Aorta (tissue), 5 donors: ENCODE measurements around the gene SALL2. TPM values are rescaled to one million over a fixed set of nuclear protein-coding genes. Genes with fewer than 3 reads are reported as not detected.

Experiments used
- ATAC-seq: fragments of 200-7000 bp; cut with Tn5 transposase; one replicate; pipeline ENCODE4 v1.9.1; 2022; ENCODE audit warnings: moderate library complexity; ENCODE audit not compliant: low FRiP score
- DNase-seq, 2 donors: peaks; one replicate each; pipeline ENCODE4 v3.0.0-alpha.2; 2020
- H3K27ac ChIP-seq, 2 donors: one replicate each; pipeline ENCODE4 v1.5.1; 2013; ENCODE audit warnings: low read length in 2 of 2, mild to moderate bottlenecking in 2 of 2, moderate library complexity in 2 of 2, control low read depth in 1 of 2, inconsistent platforms in 1 of 2, low read depth in 1 of 2
- H3K27me3 ChIP-seq, 2 donors: one replicate each; pipeline ENCODE4 v1.6.1; 2013; ENCODE audit warnings: control low read depth in 1 of 2, low read length in 1 of 2, mild to moderate bottlenecking in 1 of 2, moderate library complexity in 1 of 2; ENCODE audit not compliant: insufficient read depth in 2 of 2, control insufficient read depth in 1 of 2
- H3K36me3 ChIP-seq, 2 donors: one replicate each; pipeline ENCODE4 v1.6.1; 2013; ENCODE audit warnings: control low read depth in 1 of 2, low read length in 1 of 2, mild to moderate bottlenecking in 1 of 2; ENCODE audit not compliant: insufficient read depth in 2 of 2, control insufficient read depth in 1 of 2
- H3K4me1 ChIP-seq, 2 donors: one replicate each; pipeline ENCODE4 v1.6.1; 2013; ENCODE audit warnings: low read length in 2 of 2, control low read depth in 1 of 2, mild to moderate bottlenecking in 1 of 2, moderate library complexity in 1 of 2; ENCODE audit not compliant: insufficient read depth in 2 of 2, control insufficient read depth in 1 of 2
- H3K4me3 ChIP-seq, 2 donors: one replicate each; pipeline ENCODE4 v1.5.1; 2013; ENCODE audit warnings: low read length in 2 of 2, control low read depth in 1 of 2, mild to moderate bottlenecking in 1 of 2
- H3K9me3 ChIP-seq: one replicate; pipeline ENCODE4 v1.6.1; 2013; ENCODE audit warnings: mild to moderate bottlenecking, low read length; ENCODE audit not compliant: control insufficient read depth
- WGBS, 2 donors: extraction: QIAGEN DNeasy Blood & Tissue Kit; methylation state at CpG; one replicate each; pipeline ENCODE4 v1.1.7; 2013; 5-methylcytosine and 5-hydroxymethylcytosine counted together
- intact Hi-C, 2 donors: fragments of 100-400 bp; cut with DNase I; formaldehyde crosslinking; loops; one replicate each; pipeline versions ENCODE4 v1.14.2 to v1.15.0; 2022
- polyA plus RNA-seq, 2 donors: library from polyadenylated mRNA; stranded (reverse); fragments of 200-250 nt; gene quantifications; one replicate each; pipeline ENCODE4 v1.2.3, GENCODE V29; 2013
- total RNA-seq, 2 donors: library from RNA; stranded (reverse); fragmentation: NEBNext Ultra II Directional; extraction: Animal tissue kit (Norgen Biotek cat#: 25700); gene quantifications; one replicate each; pipeline ENCODE4 v1.2.1, GENCODE V29; 2021
- donor health status: healthy with polysubstance abuse.
- donor health status: Bipolar disorder and iron deficiency.
- donor health status: DM: no; HTN: no; CAD: no.
- donor health status: DM: no; HTN: no; CAD: no.
- donor health status: DM: yes; HTN: yes; CAD: no.

Gene SALL2
- total and polyA plus RNA-seq, 4 donors, result 4.1 to 12.2 (median 8.1) TPM

DNA sequence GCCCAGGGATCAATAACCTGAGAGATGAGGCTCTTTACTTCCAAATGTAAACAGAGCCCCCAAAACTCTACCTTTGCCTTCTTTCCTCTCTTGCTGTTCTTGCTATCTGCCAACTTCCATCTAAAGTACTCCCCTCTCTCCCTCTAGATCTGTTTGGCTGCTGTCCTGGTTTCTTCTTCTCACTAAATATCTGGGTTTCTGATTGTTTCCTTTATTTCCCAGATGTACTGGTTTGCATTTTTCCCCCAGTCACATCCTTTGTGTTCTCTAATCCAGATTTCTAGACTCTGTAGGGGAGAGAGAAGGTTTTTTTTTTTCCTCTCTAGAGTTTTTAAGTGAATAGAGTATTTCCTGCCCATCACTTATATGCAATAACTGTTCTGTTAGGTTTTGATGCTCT, 7.1 kb upstream of the SALL2 start:
- intact Hi-C loops, result no loop called here
- H3K27me3 ChIP-seq, result peaks cover 0 to 2% of the 10 kb centered on the region in 2 donors
- H3K4me3 ChIP-seq, result no peak overlapping the region
- H3K4me1 ChIP-seq, result no peaks in the 10 kb centered on the region
- ATAC-seq (no peak), DNase-seq (no peak)
- no peaks in the 10 kb centered on the region for H3K36me3 ChIP-seq
- no peak overlapping the region for H3K27ac ChIP-seq
- H3K9me3 ChIP-seq, result no peaks in the 10 kb centered on the region

DNA sequence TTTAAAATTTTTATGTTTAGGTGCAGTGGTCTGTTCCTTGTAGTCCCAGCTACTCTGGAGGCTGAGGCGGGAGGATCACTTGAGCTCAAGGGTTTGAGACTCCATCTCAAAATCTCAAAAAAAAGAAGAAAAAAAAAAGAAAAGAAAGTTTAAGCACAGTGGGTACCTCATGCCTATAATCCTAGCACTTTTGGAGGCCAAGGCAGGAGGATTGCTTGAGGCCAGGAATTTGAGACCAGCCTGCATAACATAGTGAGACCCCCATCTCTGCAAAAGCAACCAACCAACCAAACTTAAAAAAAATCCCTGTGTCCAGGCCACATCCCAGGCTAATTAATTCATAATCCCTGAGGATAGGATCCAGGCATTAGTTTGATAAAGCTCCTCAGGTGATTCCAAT, 3.4 kb upstream of the SALL2 start:
- H3K4me3 ChIP-seq, result no peak overlapping the region
- DNase-seq, result no peak
- WGBS, 2 donors, result 98 to 100% methylated on average over 1 of the region's 1 CpG

DNA sequence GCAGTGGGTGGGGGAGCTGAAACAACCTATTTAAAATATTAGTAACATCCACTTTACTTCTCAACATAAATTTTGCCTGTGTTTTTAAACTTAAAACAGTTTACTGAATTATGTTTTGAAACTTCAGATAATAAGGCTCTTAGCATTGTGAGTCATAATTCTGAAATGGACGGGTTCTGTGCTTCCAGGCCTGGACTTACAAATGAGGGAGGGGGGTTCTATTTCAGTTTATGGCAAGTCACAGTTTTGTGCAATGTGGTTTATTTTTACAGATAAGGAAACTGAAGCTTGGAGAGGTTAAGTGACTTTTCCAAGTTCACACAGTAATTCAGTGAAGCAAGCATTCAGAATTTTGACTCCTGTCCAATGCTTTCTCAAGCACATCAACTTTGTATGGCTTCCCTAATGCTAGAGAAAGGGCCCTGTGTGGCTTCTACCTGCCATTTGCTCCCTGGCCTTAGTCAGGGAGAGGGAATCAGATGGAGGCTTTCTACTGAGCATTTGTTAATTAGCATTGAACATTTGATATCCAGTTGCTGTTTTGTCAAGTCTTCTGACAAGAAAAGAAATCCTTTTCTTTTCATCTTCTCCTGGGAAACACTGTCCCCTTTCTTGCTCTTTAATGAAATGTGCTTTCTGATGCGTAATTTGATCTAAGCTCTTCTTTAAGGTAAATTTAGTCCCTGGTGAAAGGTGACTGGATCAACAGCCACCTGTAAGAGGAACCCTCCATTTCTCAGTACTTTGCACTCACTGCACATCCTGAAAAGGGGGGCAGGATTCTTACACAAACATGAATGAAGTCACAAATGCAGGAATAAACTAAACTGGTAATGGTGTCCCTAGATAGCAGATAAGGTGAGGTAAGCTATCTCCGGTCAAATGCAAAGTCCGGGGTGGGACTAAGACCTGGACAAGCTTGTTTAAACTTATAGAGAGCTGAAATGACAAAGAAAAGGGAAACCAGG, 2.5 kb upstream of the SALL2 start:
- intact Hi-C loops, result no loop called here
- H3K27me3 ChIP-seq, result no peaks in the 10 kb centered on the region
- 71 to 79% methylated on average over 4 of the region's 4 CpGs for WGBS, 2 donors
- ATAC-seq (no peak), DNase-seq (no peak)
- no peaks in the 10 kb centered on the region for H3K9me3 ChIP-seq
- no peaks in the 10 kb centered on the region for H3K4me1 ChIP-seq
- H3K36me3 ChIP-seq, result no peaks in the 10 kb centered on the region
- no peak overlapping the region for H3K4me3 ChIP-seq
- no peak overlapping the region for H3K27ac ChIP-seq

More for the DNA sequence above, 3.4 kb upstream of the SALL2 start:
- H3K36me3 ChIP-seq, result no peaks in the 10 kb centered on the region
- no peaks in the 10 kb centered on the region for H3K4me1 ChIP-seq
- intact Hi-C loops, result no loop called here
- ATAC-seq, result no peak
- H3K27ac ChIP-seq, result no peak overlapping the region
- no peaks in the 10 kb centered on the region for H3K9me3 ChIP-seq
- H3K27me3 ChIP-seq, result no peaks in the 10 kb centered on the region

DNA sequence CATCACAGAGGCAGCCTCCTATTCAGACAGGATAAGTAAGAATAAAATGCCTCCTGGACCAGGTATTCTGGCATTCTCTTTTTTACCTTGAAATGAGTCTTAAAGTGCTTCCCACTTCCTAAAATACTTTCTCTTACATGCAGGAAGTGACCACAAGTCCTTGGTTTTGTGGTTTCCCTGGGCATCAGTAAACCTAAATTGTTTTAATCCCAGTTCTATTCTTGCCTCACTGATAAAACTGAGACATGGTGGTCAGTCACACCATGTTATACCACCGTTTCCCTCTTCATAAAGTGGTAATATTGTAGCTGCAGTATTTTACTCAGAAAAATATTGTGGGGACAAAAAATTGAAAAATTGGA, 1.2 kb upstream of the SALL2 start:
- Histone ChIP-seq H3K4me1 (no peaks in the 10 kb centered on the region), H3K27me3 (no peaks in the 10 kb centered on the region), H3K36me3 (no peaks in the 10 kb centered on the region), H3K4me3 (no peak overlapping the region), H3K9me3 (no peaks in the 10 kb centered on the region), H3K27ac (no peak overlapping the region)
- DNase-seq, result no peak
- ATAC-seq, result no peak
- WGBS, 2 donors, result 44 to 52% methylated on average over 1 of the region's 1 CpG
- intact Hi-C loops, result no loop called here

DNA sequence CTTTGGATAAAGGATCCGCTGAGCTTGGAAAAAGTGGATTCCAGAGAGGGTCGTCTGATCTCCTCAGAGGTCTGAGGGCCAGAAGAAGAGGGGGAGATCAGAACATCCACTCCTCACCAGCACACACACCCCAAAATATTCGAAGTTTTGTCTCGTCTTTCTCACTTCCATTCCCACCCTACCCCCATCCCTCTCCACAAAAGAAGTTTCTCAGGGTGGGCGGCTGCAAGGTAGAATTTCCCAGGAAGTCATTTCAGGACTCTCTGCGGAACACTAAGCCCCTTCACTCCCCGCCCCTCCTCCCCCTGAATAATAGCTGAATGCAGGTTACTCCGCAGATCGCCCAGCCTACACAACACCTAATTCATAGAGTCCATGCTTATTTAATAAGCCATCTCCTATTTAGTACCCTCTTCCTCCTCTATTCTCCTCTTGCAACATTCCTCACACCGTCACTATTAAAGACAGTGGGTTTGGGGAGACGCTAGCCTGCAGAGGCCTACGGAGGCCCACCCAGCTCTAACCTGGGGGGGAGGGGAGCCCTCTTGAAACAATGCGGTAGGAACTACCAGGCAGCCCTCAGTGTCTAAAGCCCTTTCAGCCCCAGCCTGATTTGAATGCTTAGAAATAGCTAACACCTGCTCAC, 649 bp upstream of the SALL2 start:
- WGBS, 2 donors, result 11 to 13% methylated on average over 13 of the region's 13 CpGs
- H3K27ac ChIP-seq, result no peak overlapping the region
- no peak for ATAC-seq
- no peaks in the 10 kb centered on the region for H3K27me3 ChIP-seq
- H3K4me3 ChIP-seq, result peak overlapping the region; percentile 62 to 97
- no peak for DNase-seq
- no peaks in the 10 kb centered on the region for H3K9me3 ChIP-seq
- intact Hi-C loops, result loop anchor here in 1 of 2 donors (1.0 kb wide), 1 partner anchor 15 kb away; the partner anchor contains the start of gene METTL3
- no peaks in the 10 kb centered on the region for H3K36me3 ChIP-seq
- no peaks in the 10 kb centered on the region for H3K4me1 ChIP-seq

DNA sequence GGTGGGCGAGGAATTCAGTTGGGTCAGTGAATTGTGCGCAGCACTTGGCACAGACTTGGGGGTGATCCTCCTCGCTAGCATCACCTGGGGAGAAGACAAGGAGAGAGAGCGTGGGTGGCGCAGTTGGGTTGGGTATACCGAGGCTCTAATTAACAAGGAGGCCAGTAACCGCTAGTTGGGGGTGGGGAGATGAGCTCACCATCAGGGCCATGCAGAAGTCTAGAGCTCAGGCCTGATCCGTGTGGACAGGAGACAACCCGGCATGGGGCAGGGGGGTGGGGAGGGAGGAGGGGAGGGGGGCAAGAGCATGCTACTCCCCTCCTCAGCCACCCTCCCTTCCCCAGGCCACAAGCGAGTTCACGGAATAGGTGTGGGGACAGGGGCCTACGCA, 580 bp downstream of the SALL2 start:
- H3K4me1 ChIP-seq, result no peaks in the 10 kb centered on the region
- peak overlapping the region; percentile 62 to 97 for H3K4me3 ChIP-seq
- DNase-seq, result no peak
- no peaks in the 10 kb centered on the region for H3K9me3 ChIP-seq
- peak; percentile 43 for ATAC-seq
- WGBS, 2 donors, result 24 to 36% methylated on average over 8 to 12 of the region's 12 CpGs
- intact Hi-C loops, result no loop called here
- H3K27ac ChIP-seq, result no peak overlapping the region
- no peaks in the 10 kb centered on the region for H3K36me3 ChIP-seq
- no peaks in the 10 kb centered on the region for H3K27me3 ChIP-seq

DNA sequence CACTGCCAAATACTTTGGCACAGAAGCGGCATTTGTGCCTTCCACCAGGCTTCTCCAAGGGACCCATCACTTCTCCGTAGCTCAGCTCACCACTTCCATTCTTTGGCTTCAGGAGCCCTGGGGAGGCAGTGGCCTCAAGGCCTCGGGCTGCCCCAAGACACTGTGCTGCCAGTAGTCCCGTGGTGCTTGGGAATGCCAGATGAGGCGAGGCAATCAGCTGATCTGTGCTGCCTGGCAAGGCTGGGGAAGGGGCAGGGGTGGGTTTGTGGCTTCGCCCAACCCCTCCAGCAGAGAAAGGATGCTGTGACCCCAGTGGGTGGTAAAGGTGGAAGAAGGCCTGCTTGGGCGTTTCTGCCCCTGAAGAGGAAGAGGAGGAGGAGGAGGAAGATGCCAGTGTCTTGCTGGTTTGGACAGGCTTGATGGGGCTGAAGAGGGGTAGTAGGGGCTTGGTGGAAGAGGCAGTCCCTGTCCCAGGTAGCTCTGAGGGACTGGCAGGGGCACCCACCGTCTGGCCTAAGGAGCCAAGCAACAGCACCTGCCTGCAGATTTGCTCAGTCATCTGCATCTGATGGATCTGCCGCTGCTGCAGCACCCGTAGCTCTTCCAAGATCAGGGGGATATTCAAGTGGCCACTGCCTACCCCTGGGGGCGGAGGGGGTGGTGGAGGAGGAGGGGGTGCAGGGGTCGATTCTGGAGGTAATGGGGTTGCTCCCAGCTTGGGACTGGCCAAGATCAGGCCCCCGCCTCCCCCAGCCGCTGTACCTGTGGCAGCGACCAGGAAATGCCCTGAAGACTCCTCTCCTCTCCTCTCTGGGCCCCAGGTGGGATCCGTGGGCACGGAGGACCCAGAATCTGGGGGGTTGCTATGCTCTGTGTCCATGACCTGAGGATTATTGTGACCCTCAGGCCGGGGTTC, 1.3 kb downstream of the SALL2 start:
- Histone ChIP-seq H3K27ac (no peak overlapping the region), H3K27me3 (no peaks in the 10 kb centered on the region), H3K4me1 (no peaks in the 10 kb centered on the region), H3K4me3 (no peak overlapping the region), H3K9me3 (no peaks in the 10 kb centered on the region), H3K36me3 (no peaks in the 10 kb centered on the region)
- WGBS, 2 donors, result 81 to 88% methylated on average over 18 of the region's 18 CpGs
- DNase-seq (peak in 1 of 2 donors; percentile 76), ATAC-seq (no peak)
- intact Hi-C loops, result no loop called here

DNA sequence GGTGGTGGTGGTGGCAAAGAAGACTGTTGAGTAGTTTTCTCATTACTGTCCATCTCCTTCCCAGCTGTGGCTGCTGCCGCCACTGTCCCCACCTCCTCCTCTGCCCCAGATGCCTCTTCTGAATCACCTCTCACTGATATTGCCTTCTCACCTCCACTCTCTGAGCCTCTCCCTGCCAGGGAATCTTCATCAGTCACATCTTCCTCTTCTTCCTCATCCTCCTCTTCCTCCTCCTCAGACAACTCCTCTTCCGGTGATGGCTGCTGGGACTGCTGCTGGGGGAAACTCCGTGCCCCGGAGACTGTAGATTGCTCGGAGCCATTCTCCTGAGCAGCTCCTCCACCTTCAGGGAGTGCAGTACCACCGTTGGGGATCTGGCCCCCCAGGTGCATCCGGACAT, 2.9 kb downstream of the SALL2 start:
- H3K4me3 ChIP-seq, result no peak overlapping the region
- H3K27me3 ChIP-seq, result no peaks in the 10 kb centered on the region
- no peak overlapping the region for H3K27ac ChIP-seq
- H3K4me1 ChIP-seq, result no peaks in the 10 kb centered on the region
- ATAC-seq (no peak), DNase-seq (no peak)
- intact Hi-C loops, result no loop called here
- H3K9me3 ChIP-seq, result no peaks in the 10 kb centered on the region
- no peaks in the 10 kb centered on the region for H3K36me3 ChIP-seq
- WGBS, 2 donors, result 77 to 78% methylated on average over 7 of the region's 7 CpGs
